Measurements from ENCODE around the gene SYTL2.

Gene SYTL2

GRCh38 chr11:85755285-85755684, 55.7 kb downstream of the SYTL2 start:
- DNase-seq (ENCODE audit: extremely low read depth, low read depth): no peak
- TF ChIP-seq, protein P1, sequence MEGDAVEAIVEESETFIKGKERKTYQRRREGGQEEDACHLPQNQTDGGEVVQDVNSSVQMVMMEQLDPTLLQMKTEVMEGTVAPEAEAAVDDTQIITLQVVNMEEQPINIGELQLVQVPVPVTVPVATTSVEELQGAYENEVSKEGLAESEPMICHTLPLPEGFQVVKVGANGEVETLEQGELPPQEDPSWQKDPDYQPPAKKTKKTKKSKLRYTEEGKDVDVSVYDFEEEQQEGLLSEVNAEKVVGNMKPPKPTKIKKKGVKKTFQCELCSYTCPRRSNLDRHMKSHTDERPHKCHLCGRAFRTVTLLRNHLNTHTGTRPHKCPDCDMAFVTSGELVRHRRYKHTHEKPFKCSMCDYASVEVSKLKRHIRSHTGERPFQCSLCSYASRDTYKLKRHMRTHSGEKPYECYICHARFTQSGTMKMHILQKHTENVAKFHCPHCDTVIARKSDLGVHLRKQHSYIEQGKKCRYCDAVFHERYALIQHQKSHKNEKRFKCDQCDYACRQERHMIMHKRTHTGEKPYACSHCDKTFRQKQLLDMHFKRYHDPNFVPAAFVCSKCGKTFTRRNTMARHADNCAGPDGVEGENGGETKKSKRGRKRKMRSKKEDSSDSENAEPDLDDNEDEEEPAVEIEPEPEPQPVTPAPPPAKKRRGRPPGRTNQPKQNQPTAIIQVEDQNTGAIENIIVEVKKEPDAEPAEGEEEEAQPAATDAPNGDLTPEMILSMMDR (IDR thresholded peaks at IDR 0.05; ENCODE audit: low read depth, low read length, missing control alignments): no peak
- H3K4me3 ChIP-seq (replicated peaks; ENCODE audit: low read depth, low read length): no peak overlapping the region

- no peak overlapping the region for H3K4me3 ChIP-seq (replicated peaks; ENCODE audit: low read depth, low read length)
- no peak for DNase-seq (ENCODE audit: extremely low read depth, low read depth)
Measured at GRCh38 chr11:85752890-85753581, 57.9 kb downstream of the SYTL2 start.

GRCh38 chr11:85752201-85752889, 58.6 kb downstream of the SYTL2 start:
- TF ChIP-seq, protein P1 (IDR thresholded peaks at IDR 0.05; ENCODE audit: low read depth, low read length, missing control alignments): no peak
- DNase-seq (ENCODE audit: extremely low read depth, low read depth): no peak
- H3K4me3 ChIP-seq (replicated peaks; ENCODE audit: low read depth, low read length): no peak overlapping the region

More at GRCh38 chr11:85752890-85753581, 57.9 kb downstream of the SYTL2 start:
- TF ChIP-seq, protein P1 (IDR thresholded peaks at IDR 0.05; ENCODE audit: low read depth, low read length, missing control alignments): no peak

DNA sequence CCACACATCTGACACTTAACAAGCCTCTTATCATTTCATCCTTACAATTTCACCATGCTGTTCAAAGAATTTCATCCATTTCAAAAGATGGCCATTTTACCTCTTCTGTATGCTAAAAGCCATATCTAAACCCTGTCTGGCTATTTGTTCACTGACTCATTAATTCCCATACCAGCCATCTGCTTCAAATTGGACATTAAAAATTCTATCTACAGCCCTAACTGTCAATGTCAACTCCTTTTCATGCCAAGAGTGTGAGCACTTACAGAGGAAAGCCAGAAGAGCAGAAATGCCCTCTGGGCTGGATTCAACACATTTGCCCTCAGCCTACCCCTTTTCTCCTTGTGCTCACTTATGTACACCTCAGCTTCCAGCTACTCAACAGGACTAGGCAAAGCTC, 59.2 kb downstream of the SYTL2 start:
- TF ChIP-seq, protein P1 (IDR thresholded peaks at IDR 0.05; ENCODE audit: low read depth, low read length, missing control alignments): no peak
- H3K4me3 ChIP-seq (replicated peaks; ENCODE audit: low read depth, low read length): no peak overlapping the region
- no peak for DNase-seq (ENCODE audit: extremely low read depth, low read depth)

DNA sequence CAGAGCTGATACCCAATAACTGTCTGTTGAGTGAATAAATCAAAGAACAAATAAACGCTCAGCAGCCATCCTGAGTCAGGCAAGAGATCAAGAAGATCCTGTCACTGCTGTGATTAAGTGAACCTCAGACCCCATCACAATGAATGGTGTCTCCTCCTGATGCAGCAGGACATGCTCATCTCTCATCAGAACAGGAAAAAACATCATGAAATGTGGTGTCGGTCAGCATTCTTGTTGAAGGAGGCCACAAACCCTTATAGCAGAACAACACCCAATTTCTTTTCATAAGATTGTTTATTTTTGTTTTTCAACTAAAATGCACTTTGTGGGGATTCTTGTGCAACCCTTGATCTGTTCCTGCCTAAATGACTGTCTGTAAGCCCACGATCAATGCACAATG, 60.3 kb downstream of the SYTL2 start:
- DNase-seq (ENCODE audit: extremely low read depth, low read depth): no peak
- TF ChIP-seq, protein P1 (IDR thresholded peaks at IDR 0.05; ENCODE audit: low read depth, low read length, missing control alignments): no peak
- H3K4me3 ChIP-seq (replicated peaks; ENCODE audit: low read depth, low read length): no peak overlapping the region

GRCh38 chr11:85749884-85750283, 61.1 kb downstream of the SYTL2 start:
- TF ChIP-seq, protein P1 (IDR thresholded peaks at IDR 0.05; ENCODE audit: low read depth, low read length, missing control alignments): no peak
- H3K4me3 ChIP-seq (replicated peaks; ENCODE audit: low read depth, low read length): no peak overlapping the region
- DNase-seq (ENCODE audit: extremely low read depth, low read depth): no peak
